Activated effector memory CD4-positive, alpha-beta T cell treated with anti-CD3 and anti-CD28 coated beads, Interleukin-2, amount 50 U/mL, for 16 hours (primary cell): ENCODE measurements around the gene GALNT17.

Experiments
- DNase-seq: peaks from one replicate; pipeline ENCODE4 v3.0.0-alpha.2; 2020

The GALNT17 gene

GRCh38 chr7:71132127-71132376 lies at the start of gene GALNT17:
Gene GALNT17, plus strand, starts transcription at chr7:71132144.
- no peak for DNase-seq

- no peak for DNase-seq
Measured at GRCh38 chr7:71095266-71095860, 36.6 kb upstream of the GALNT17 start.

GRCh38 chr7:71096351-71096750 lies 35.6 kb upstream of the GALNT17 start:
- no peak for DNase-seq

- no peak for DNase-seq
Measured at GRCh38 chr7:71106226-71106625, 25.7 kb upstream of the GALNT17 start.

GRCh38 chr7:71112436-71112835 lies 19.5 kb upstream of the GALNT17 start:
- no peak for DNase-seq

- DNase-seq: no peak
Measured at GRCh38 chr7:71120096-71120495, 11.8 kb upstream of the GALNT17 start.

GRCh38 chr7:71129126-71129525 lies 2.8 kb upstream of the GALNT17 start:
- no peak for DNase-seq

GRCh38 chr7:71130031-71130679 lies 1.8 kb upstream of the GALNT17 start:
- no peak for DNase-seq

GRCh38 chr7:71131256-71132126 lies 453 bp upstream of the GALNT17 start:
- DNase-seq: no peak

- DNase-seq: no peak
Measured at GRCh38 chr7:71132377-71133231, 660 bp downstream of the GALNT17 start.

GRCh38 chr7:71133232-71133622 lies 1.3 kb downstream of the GALNT17 start:
- DNase-seq: no peak

- DNase-seq: no peak
Measured at GRCh38 chr7:71133856-71134255, 1.9 kb downstream of the GALNT17 start.

GRCh38 chr7:71135116-71135515 lies 3.2 kb downstream of the GALNT17 start:
- DNase-seq: no peak

GRCh38 chr7:71135663-71136062 lies 3.7 kb downstream of the GALNT17 start:
- DNase-seq: no peak

GRCh38 chr7:71137479-71137878 lies 5.5 kb downstream of the GALNT17 start:
- DNase-seq: no peak

- no peak for DNase-seq
Measured at GRCh38 chr7:71140264-71140663, 8.3 kb downstream of the GALNT17 start.

GRCh38 chr7:71144963-71145362 lies 13.0 kb downstream of the GALNT17 start:
- DNase-seq: no peak

GRCh38 chr7:71145906-71146901 lies 14.3 kb downstream of the GALNT17 start:
- DNase-seq: no peak

- DNase-seq: no peak
Measured at GRCh38 chr7:71148098-71148497, 16.2 kb downstream of the GALNT17 start.

GRCh38 chr7:71155236-71155635 lies 23.3 kb downstream of the GALNT17 start:
- DNase-seq: no peak

GRCh38 chr7:71157757-71158156 lies 25.8 kb downstream of the GALNT17 start:
- no peak for DNase-seq

- no peak for DNase-seq
Measured at GRCh38 chr7:71165708-71166107, 33.8 kb downstream of the GALNT17 start.
